ENCODE measurements around the gene ISL1.

GRCh38 chr5:51382521-51383130, 622 bp upstream of the ISL1 start:
- no peak for TF ChIP-seq CTCF (IDR thresholded peaks at IDR 0.05)
- no peak for TF ChIP-seq POLR2A (IDR thresholded peaks at IDR 0.05)
